PC-3 (cell line): ENCODE results near the gene SPINK1.

Source experiments
- EZH2 ChIP-seq: fragments of 300-600 bp; sonication (generic); IDR thresholded peaks from one replicate; pipeline ENCODE4 v1.6.1; 2017; ENCODE audit warnings: antibody characterized with exemption, mild to moderate bottlenecking, low read length; ENCODE audit not compliant: unreplicated experiment
- TF ChIP-seq, protein P1 (sequence below): fragments of 300-600 bp; sonication (generic); conservative IDR thresholded peaks from 2 replicates; pipeline ENCODE4 v1.5.1; 2017; ENCODE audit warnings: antibody characterized with exemption, low read depth, mild to moderate bottlenecking, low read length

DNA sequence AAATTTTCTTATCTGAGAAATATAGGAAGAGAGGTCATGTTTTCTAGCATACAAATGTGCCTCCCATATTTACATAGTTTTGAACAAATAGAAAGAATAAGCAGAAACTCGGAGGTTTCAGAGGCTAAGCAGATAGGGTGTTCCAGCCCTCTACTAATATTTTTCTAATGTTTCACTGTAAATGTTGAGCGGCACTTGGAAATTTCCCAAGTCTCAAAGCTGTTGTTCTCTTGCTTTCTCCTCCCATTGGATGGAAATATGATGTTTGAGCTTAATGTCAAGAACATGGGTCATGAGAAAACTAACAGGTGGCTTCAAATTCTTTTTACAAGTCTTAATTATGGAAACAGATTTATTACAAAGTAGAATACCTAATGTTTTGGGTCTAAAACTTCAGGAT is 5.1 kb downstream of the SPINK1 start:
- no peak for TF ChIP-seq EZH2
- TF ChIP-seq, protein P1, sequence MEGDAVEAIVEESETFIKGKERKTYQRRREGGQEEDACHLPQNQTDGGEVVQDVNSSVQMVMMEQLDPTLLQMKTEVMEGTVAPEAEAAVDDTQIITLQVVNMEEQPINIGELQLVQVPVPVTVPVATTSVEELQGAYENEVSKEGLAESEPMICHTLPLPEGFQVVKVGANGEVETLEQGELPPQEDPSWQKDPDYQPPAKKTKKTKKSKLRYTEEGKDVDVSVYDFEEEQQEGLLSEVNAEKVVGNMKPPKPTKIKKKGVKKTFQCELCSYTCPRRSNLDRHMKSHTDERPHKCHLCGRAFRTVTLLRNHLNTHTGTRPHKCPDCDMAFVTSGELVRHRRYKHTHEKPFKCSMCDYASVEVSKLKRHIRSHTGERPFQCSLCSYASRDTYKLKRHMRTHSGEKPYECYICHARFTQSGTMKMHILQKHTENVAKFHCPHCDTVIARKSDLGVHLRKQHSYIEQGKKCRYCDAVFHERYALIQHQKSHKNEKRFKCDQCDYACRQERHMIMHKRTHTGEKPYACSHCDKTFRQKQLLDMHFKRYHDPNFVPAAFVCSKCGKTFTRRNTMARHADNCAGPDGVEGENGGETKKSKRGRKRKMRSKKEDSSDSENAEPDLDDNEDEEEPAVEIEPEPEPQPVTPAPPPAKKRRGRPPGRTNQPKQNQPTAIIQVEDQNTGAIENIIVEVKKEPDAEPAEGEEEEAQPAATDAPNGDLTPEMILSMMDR: no peak
